Liver (tissue), 9 donors: Measurements from ENCODE around the gene RTEL1. TPM values are rescaled to one million over a fixed set of nuclear protein-coding genes. Genes with fewer than 3 reads are reported as not detected.

Experiments
- DNase-seq: peaks from one replicate; pipeline ENCODE4 v3.0.0-alpha.2; 2017; ENCODE audit warnings: low spot score
- H3K27ac ChIP-seq, 2 donors: one replicate each; pipeline ENCODE4 v1.7.0; 2013; ENCODE audit warnings: inconsistent platforms in 2 of 2, low read length in 2 of 2, control low read depth in 1 of 2, low read depth in 1 of 2, mild to moderate bottlenecking in 1 of 2
- H3K27me3 ChIP-seq, 4 donors: one replicate each; pipeline versions ENCODE4 v1.6.1 to v1.7.0; 2013; ENCODE audit warnings: low read length in 3 of 4, inconsistent platforms in 1 of 4, mild to moderate bottlenecking in 1 of 4, moderate library complexity in 1 of 4; ENCODE audit not compliant: control insufficient read depth in 4 of 4, insufficient read depth in 4 of 4
- H3K36me3 ChIP-seq, 4 donors: one replicate each; pipeline versions ENCODE4 v1.6.1 to v1.7.0; 2013; ENCODE audit warnings: low read length in 3 of 4, mild to moderate bottlenecking in 3 of 4, low read depth in 1 of 4, moderate library complexity in 1 of 4; ENCODE audit not compliant: control insufficient read depth in 4 of 4, insufficient read depth in 3 of 4
- H3K4me1 ChIP-seq, 4 donors: one replicate each; pipeline versions ENCODE4 v1.6.1 to v1.7.0; 2013; ENCODE audit warnings: low read length in 3 of 4, mild to moderate bottlenecking in 3 of 4, moderate library complexity in 1 of 4; ENCODE audit not compliant: control insufficient read depth in 4 of 4, insufficient read depth in 4 of 4
- H3K4me3 ChIP-seq, 3 donors: one replicate each; pipeline versions ENCODE4 v1.6.1 to v1.7.0; 2013; ENCODE audit warnings: low read length in 3 of 3, control low read depth in 1 of 3, low read depth in 1 of 3, mild to moderate bottlenecking in 1 of 3
- H3K9ac ChIP-seq, 2 donors: one replicate each; pipeline ENCODE4 v1.7.0; 2013; ENCODE audit warnings: low read length in 2 of 2, mild to moderate bottlenecking in 2 of 2, moderate library complexity in 2 of 2, control low read depth in 1 of 2, low read depth in 1 of 2
- H3K9me3 ChIP-seq, 4 donors: one replicate each; pipeline versions ENCODE4 v1.6.1 to v1.7.0; 2013; ENCODE audit warnings: low read length in 3 of 4; ENCODE audit not compliant: control insufficient read depth in 4 of 4
- CTCF ChIP-seq: fragments of 150-350 bp; IDR thresholded peaks from 2 replicates; pipeline ENCODE4 v1.5.1; 2017; ENCODE audit warnings: improper control_type of control experiment, low read depth, low read length; ENCODE audit not compliant: missing input control
- EGR1 ChIP-seq, 2 donors: IDR thresholded peaks; 2 replicates each; pipeline ENCODE4 v1.6.1; 2016 to 2018; ENCODE audit warnings: antibody characterized with exemption in 2 of 2, low read depth in 2 of 2
- FOXA1 ChIP-seq: IDR thresholded peaks from 2 replicates; pipeline ENCODE4 v1.6.1; 2016; ENCODE audit warnings: antibody characterized with exemption
- FOXA2 ChIP-seq: IDR thresholded peaks from 2 replicates; pipeline ENCODE4 v1.6.1; 2016; ENCODE audit warnings: antibody characterized with exemption
- GABPA ChIP-seq, 2 donors: IDR thresholded peaks in 1 of 2; conservative IDR thresholded peaks in 1 of 2; 2 replicates each; pipeline ENCODE4 v1.6.1; 2016; ENCODE audit warnings: antibody characterized with exemption in 2 of 2, mild to moderate bottlenecking in 1 of 2, moderate library complexity in 1 of 2
- HNF4A ChIP-seq, 2 donors: conservative IDR thresholded peaks; 2 replicates each; pipeline ENCODE4 v1.6.1; 2016; ENCODE audit warnings: antibody characterized with exemption in 2 of 2, mild to moderate bottlenecking in 2 of 2
- HNF4G ChIP-seq: IDR thresholded peaks from 2 replicates; pipeline ENCODE4 v1.6.1; 2016; ENCODE audit warnings: antibody characterized with exemption
- JUND ChIP-seq, 2 donors: IDR thresholded peaks; 2 replicates each; pipeline ENCODE4 v1.6.1; 2016; ENCODE audit warnings: antibody characterized with exemption in 2 of 2
- MAX ChIP-seq: IDR thresholded peaks from 2 replicates; pipeline ENCODE4 v1.6.1; 2016; ENCODE audit warnings: antibody characterized with exemption
- NR2F2 ChIP-seq: IDR thresholded peaks from 2 replicates; pipeline ENCODE4 v1.6.1; 2016; ENCODE audit warnings: antibody characterized with exemption
- TAF1 ChIP-seq: conservative IDR thresholded peaks from 2 replicates; pipeline ENCODE4 v1.6.1; 2016; ENCODE audit warnings: antibody characterized with exemption, mild to moderate bottlenecking
- YY1 ChIP-seq: IDR thresholded peaks from 2 replicates; pipeline ENCODE4 v1.6.1; 2016; ENCODE audit warnings: antibody characterized with exemption, mild to moderate bottlenecking
- ZBTB33 ChIP-seq: IDR thresholded peaks from 2 replicates; pipeline ENCODE4 v1.6.1; 2016; ENCODE audit warnings: antibody characterized with exemption
- WGBS: extraction: QIAGEN DNeasy Blood & Tissue Kit; methylation state at CpG from one replicate; pipeline ENCODE4 v1.1.7; 2013; 5-methylcytosine and 5-hydroxymethylcytosine counted together
- polyA plus RNA-seq, 2 donors: library from polyadenylated mRNA; stranded (reverse) in 1 of 2; unstranded in 1 of 2; fragments of 200-250 nt in 1 of 2; fragments of >200 nt in 1 of 2; fragmentation: Nextera tagmentation in 1 of 2; extraction: Ambion mirVana in 1 of 2; gene quantifications; one replicate each; pipeline versions ENCODE4 v1.2.1 to v1.2.3, GENCODE V29; 2013 to 2015
- total RNA-seq, 2 donors: library from RNA; depleted of rRNA; stranded (reverse); fragments of >200 nt; gene quantifications; one replicate each; pipeline ENCODE4 v1.2.3, GENCODE V29; 2014
- TF ChIP-seq, protein P1 (sequence below): IDR thresholded peaks from 2 replicates; pipeline ENCODE4 v1.6.1; 2016; ENCODE audit warnings: antibody characterized with exemption
- TF ChIP-seq, protein P2 (sequence below): IDR thresholded peaks from 2 replicates; pipeline ENCODE4 v1.6.1; 2016; ENCODE audit warnings: antibody characterized with exemption, mild to moderate bottlenecking
- donor health status: healthy.
- donor health status: healthy.
- donor health status: healthy.
- donor health status: healthy.
- donor health status: healthy.

The RTEL1 gene
- total and polyA plus RNA-seq, 4 donors, result 3.7 to 16.9 (median 7.4) TPM

DNA sequence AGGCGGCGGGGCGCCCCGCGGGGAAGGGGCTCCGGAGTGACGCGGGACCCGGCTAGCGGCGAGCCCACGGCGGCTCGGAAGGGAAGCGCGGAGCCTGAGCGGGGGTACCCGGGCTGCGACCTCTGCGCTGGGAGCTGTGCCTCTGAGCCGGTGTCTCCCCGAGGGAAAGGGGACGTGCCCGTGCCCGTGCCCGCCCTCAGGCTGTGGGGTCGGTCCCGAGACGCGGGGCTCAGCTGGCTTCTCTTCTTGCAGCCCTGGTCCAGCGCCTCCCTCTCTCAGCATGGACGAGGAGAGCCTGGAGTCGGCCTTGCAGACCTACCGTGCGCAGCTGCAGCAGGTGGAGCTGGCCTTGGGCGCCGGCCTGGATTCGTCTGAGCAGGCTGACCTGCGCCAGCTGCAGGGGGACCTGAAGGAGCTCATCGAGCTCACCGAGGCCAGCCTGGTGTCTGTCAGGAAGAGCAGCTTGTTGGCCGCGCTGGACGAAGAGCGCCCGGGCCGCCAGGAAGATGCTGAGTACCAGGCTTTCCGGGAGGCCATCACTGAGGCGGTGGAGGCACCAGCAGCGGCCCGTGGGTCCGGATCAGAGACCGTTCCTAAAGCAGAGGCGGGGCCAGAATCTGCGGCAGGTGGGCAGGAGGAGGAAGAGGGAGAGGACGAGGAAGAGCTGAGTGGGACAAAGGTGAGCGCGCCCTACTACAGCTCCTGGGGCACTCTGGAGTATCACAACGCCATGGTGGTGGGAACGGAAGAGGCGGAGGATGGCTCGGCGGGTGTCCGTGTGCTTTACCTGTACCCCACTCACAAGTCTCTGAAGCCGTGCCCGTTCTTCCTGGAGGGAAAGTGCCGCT is 50.4 kb downstream of the RTEL1 start:
- TF ChIP-seq JUND (IDR thresholded peaks at IDR 0.05) (no peak), FOXA1 (no peak), EGR1 (IDR thresholded peaks at IDR 0.05; ENCODE audit: low read depth in 2 of 2) (no peak), HNF4A (conservative IDR thresholded peaks at IDR 0.05) (no peak)
- Histone ChIP-seq H3K9ac (no peak overlapping the region), H3K4me1 (peaks cover 5 to 27% (median 25%) of the 10 kb centered on the region in 4 donors), H3K36me3 (peaks cover 7 to 35% (median 14%) of the 10 kb centered on the region in 4 donors), H3K4me3 (peak overlapping the region; percentile 76 to 96 (median 92)), H3K27ac (peak overlapping the region in 1 of 2 donors; percentile 25), H3K9me3 (no peaks in the 10 kb centered on the region), H3K27me3 (no peaks in the 10 kb centered on the region)
- no peak for DNase-seq
- 21% methylated on average over 67 of the region's 67 CpGs for WGBS

DNA sequence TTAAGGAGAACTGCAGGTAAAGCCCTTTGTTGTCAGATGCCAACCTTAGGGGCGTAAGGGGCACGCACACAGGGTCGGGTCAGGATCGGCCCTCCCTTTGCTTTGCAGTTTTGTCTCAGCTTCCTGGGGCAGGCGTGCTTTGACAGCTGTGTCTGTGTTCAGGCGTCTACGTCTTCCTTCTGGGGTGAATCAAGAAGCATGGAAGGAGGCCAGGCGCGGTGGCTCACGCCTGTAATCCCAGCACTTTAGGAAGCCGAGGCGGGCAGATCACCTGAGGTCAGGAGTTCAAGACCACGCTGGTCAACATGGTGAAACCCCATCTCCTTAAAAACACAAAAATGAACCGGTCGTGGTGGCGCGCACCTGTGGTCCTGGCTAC is 51.0 kb downstream of the RTEL1 start:
- Histone ChIP-seq H3K4me3 (peak overlapping the region in 1 of 3 donors; percentile 76), H3K9ac (no peak overlapping the region), H3K9me3 (no peaks in the 10 kb centered on the region), H3K27ac (no peak overlapping the region), H3K4me1 (peaks cover 5 to 27% (median 25%) of the 10 kb centered on the region in 4 donors), H3K27me3 (no peaks in the 10 kb centered on the region), H3K36me3 (peaks cover 7 to 30% (median 14%) of the 10 kb centered on the region in 4 donors)
- TF ChIP-seq MAX (no peak), TAF1 (no peak), HNF4G (no peak), ZBTB33 (no peak), YY1 (no peak), JUND (IDR thresholded peaks at IDR 0.05) (no peak), GABPA (IDR thresholded peaks at IDR 0.05 in 1 of 2, conservative IDR thresholded peaks at IDR 0.05 in 1 of 2) (no peak), EGR1 (IDR thresholded peaks at IDR 0.05; ENCODE audit: low read depth in 2 of 2) (no peak), FOXA2 (no peak), NR2F2 (no peak), CTCF (no peak)
- TF ChIP-seq, protein P1, sequence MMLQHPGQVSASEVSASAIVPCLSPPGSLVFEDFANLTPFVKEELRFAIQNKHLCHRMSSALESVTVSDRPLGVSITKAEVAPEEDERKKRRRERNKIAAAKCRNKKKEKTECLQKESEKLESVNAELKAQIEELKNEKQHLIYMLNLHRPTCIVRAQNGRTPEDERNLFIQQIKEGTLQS, result no peak
- TF ChIP-seq, protein P2, sequence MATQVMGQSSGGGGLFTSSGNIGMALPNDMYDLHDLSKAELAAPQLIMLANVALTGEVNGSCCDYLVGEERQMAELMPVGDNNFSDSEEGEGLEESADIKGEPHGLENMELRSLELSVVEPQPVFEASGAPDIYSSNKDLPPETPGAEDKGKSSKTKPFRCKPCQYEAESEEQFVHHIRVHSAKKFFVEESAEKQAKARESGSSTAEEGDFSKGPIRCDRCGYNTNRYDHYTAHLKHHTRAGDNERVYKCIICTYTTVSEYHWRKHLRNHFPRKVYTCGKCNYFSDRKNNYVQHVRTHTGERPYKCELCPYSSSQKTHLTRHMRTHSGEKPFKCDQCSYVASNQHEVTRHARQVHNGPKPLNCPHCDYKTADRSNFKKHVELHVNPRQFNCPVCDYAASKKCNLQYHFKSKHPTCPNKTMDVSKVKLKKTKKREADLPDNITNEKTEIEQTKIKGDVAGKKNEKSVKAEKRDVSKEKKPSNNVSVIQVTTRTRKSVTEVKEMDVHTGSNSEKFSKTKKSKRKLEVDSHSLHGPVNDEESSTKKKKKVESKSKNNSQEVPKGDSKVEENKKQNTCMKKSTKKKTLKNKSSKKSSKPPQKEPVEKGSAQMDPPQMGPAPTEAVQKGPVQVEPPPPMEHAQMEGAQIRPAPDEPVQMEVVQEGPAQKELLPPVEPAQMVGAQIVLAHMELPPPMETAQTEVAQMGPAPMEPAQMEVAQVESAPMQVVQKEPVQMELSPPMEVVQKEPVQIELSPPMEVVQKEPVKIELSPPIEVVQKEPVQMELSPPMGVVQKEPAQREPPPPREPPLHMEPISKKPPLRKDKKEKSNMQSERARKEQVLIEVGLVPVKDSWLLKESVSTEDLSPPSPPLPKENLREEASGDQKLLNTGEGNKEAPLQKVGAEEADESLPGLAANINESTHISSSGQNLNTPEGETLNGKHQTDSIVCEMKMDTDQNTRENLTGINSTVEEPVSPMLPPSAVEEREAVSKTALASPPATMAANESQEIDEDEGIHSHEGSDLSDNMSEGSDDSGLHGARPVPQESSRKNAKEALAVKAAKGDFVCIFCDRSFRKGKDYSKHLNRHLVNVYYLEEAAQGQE, result no peak
- 93% methylated on average over 17 of the region's 17 CpGs for WGBS
- no peak for DNase-seq
